Activated CD4-positive, alpha-beta T cell treated with anti-CD3 and anti-CD28 coated beads for 4 hours (primary cell): ENCODE results near the gene XIRP2.
"Not testable (repeated sequence)": the region's sequence is repeated elsewhere in the genome, so short reads cannot be mapped to it uniquely, and the experiment has no call there.

ENCODE experiments used
- DNase-seq, 2 donors: peaks; one replicate each; pipeline ENCODE4 v3.0.0-alpha.2; 2020

The XIRP2 gene

DNA sequence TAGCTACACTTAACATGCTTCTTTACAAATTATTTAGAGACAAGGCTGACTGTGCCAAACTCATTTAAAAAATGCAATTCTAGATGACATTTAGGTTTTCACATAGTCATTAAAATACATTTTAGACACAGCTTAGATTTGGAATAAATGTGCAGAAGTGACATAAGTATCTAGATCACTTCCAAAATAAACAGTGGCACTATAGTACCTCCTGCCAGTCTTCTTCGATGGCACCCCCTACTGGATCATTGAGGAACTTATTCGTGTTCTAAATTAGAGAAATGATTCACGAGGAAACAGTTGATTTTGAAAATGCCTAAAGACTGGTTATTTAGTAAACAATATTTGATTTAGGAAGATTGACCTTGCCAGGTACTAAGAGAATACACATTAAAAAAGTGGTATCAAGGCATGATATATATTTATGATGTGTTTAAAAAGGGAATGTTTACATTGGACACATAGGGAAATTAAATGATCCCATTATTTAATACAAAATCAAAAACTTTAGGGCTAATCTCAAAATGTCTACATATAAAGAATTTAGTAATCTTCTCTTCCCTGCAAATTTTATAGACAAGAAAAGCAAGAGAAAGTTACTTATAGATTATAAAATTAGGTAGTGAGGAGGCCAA is 323.9 kb downstream of the XIRP2 start:
- DNase-seq = peak in 1 of 2 donors; percentile 5

DNA sequence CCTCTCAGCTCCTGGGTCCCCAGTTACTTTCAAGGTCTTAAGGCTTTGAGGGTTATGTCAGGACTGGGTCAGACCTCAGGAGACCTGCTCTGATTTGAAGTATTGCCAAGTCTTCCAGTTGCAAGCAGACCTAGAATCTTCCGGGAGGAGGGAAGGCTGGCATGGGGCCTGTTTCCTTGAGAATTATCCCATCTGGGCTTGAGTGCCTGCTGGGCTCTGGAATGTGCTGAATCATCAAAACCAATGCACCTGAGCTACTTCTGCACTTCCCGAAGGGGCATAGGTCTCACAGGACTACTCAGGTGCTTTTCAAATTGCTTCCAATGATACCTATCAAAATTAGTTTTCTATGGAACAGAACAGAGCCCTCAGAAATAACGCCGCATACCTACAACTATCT is 327.3 kb downstream of the XIRP2 start:
- DNase-seq = no peak

DNA sequence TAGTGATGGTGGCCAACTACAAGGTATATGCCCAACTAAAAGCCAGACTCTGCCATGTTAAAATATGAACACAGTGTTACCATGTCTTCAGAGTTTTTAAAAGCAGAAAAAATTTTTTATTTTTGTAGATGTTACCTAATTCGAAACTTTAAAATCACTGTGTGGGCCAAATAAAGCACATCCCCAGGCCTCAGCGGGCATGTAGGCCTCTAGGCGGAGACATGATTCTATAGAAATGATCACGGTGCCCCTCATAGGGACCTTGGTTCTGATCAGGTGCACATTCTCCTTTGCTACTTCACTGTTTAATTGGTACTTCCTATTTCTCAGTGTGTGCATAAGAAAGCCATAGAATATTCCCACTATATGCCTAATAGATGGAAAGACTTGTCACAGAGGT is 349.2 kb downstream of the XIRP2 start:
- no peak for DNase-seq

DNA sequence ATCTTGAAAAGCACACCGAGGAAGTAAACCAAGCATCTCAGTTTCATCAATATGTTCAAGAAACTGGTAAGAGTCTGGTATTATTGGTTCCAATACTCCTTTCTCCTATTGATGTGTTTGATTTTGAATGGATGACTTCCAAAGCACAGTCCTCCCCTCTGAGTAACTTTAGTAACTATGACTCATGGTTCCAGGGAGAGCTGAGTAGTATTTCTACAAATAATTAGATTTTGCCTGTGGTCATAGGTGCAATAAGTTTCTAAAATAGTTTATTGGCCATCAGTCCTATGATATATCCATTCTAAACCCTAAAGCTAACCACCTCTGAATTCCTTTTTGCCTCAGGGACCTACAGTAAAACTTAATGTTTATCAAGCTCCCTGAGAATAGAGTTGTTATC is 352.4 kb downstream of the XIRP2 start:
- no peak for DNase-seq

DNA sequence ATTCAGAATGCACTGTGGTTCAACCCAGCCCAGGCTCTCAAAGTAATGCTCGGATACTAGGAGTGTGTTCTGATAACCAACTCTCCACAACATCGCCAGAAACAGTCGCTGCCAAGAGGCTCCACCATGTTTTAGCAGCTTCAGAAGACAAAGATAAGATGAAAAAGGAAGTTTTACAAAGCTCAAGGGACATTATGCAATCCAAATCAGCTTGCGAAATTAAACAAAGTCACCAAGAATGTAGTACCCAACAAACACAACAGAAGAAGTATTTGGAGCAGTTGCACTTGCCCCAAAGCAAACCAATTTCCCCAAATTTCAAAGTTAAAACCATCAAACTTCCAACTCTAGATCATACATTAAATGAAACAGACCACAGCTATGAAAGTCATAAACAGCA is 360.9 kb downstream of the XIRP2 start:
- no peak for DNase-seq

DNA sequence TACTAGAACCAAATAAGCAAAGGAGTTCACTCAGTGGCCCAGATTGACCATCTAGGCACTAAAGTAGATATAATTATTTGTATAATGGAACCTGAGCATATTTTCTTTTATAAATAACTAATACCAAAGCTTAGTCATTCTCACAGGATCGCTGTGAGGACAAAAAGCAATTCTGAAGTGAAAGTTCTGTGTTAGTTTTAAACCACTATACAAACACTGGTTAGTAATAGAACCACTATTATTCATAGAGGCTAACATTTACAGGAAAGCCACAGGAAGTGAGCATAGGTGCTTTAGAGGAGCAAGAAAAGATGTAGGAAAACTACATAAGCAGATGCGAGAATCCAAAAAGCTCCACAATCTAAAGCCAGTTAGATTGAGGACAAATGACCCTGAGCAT is 364.7 kb downstream of the XIRP2 start:
- DNase-seq = no peak

DNA sequence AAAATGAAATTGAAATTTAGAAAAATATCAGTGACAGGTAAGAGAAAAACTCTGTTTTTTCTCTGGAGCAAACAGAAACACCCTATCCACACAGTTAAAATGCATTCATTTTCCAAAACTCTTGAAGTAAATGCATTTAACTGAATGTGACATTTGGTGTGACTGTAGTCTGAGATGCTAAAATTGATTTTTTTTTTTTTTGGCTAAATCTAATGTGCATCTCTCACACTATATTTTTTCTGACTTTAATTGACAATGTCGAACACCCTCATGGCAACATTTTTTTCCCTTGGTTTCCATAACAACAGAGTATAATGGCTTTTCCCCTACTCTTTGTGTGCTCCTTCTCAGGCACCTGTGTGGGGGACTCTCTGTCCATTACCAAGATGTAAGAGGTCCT is 366.4 kb downstream of the XIRP2 start:
- no peak for DNase-seq

DNA sequence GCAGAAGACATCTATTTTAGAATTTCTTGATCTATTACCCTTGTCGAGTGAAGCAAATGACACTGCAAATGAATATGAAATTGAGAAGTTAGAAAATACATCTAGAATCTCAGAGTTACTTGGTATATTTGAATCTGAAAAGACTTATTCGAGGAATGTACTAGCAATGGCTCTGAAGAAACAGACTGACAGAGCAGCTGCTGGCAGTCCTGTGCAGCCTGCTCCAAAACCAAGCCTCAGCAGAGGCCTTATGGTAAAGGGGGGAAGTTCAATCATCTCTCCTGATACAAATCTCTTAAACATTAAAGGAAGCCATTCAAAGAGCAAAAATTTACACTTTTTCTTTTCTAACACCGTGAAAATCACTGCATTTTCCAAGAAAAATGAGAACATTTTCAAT is 370.4 kb downstream of the XIRP2 start:
- no peak for DNase-seq

DNA sequence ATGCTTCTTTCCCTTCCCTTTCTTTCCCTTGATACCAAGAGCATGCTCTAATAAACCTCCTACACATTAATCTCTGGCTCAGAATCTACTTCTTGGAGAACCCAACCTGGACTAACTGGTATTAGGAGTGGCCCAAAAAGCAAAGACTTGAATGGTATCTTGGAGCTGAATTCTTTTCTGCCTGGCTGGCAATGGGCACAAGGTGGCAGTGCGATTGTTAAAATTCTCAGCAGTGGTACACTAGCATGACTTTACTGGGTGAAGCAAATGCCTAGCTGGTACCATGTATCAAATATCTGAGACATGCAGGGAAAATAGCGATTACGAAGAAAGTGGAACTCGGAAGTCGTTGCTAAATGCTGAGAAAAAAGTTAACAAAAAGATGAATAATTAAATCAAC is 376.1 kb downstream of the XIRP2 start:
- no peak for DNase-seq

DNA sequence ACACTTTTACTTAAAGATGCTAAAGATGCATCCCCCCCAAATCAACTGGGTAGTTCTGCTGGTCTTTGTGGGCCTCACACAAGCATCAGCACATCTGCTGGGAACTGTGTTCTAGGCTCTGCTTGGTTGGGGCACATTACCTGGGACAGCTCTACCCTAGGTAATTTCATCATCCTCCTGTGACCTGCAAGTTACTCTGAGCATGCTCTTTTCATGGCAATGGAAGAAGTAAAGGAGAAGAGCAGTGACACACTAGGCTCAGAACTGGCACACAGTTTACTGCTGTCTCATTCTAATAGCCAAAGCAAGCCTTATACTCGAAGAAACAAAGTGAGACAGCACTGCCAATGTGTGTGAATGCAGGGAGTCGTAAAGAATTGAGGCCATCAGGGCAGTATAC is 376.7 kb downstream of the XIRP2 start:
- no peak for DNase-seq

DNA sequence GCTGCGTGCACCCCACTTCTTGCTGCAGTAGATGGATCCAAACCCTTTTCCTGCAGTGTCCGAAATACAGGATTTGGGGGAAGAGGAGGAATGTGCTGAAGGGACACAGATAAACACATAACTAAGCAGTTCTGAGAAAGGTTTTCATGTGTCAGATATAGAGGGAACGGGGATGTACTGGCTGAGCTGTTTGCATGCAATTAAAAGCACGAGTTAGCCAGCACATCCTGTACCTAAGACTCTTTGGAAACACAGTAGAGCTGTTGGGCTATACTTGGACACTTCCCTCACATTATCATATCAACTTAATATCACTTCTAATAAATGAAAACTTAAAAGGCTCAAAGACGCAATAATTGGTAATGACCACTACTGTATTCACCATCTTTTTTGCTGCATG is 377.4 kb downstream of the XIRP2 start:
- no peak for DNase-seq

DNA sequence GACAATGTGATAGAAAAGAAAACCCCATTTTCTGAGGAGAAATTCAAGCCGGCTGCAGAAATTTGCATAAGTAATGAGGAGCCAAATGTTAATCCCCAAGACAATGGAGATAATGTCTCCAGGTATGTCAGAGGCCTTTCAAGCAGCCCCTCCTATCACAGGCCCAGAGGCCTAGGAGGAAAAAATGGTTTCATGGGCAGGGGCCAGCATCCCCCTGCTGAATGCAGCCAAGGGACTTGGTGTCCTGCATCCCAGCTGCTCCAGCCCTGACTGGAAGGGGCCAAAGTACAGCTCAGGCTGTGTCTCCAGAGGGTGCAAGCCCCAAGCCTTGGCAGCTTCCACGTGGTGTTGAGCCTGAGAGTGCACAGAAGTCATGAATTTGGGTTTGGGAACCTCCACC is 380.0 kb downstream of the XIRP2 start:
- not testable (repeated sequence) for DNase-seq

DNA sequence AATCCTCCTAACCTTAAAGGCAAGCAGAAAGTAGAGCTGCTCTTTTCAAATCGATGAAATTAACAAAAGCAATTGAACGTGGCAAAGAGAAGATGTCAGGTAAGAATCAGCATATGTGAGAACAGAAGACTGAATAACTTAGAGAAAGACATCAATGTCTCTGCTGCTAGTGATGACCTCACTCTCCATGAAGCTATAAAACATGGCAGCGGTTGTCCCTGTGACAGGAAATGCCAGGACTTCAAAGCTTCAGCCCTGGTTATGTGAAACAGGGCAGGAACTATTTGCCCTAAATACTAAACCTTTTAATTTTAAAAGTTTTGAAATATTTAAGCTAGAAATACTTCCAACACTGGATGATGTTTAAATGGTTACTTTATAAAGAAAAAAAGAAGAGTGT is 383.7 kb downstream of the XIRP2 start:
- DNase-seq = no peak

DNA sequence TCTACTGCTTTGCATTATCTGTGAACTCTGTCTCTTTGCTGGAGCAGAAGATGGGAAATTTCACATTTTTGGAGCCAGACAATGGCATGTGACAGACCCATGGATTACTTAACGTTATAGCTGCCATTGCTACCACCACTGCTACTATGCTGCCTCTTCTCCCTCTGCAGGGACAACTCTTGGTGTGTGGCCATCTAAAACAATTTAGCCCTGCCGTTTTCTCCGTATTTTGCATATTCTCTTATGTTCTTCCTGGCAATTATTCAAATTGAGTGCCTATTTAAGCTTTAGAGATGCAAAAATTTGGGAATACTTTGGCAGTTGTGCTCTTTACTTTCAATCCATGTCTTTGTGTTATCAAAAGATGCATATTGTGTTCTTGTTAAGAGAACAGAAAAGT is 386.8 kb downstream of the XIRP2 start:
- no peak for DNase-seq

DNA sequence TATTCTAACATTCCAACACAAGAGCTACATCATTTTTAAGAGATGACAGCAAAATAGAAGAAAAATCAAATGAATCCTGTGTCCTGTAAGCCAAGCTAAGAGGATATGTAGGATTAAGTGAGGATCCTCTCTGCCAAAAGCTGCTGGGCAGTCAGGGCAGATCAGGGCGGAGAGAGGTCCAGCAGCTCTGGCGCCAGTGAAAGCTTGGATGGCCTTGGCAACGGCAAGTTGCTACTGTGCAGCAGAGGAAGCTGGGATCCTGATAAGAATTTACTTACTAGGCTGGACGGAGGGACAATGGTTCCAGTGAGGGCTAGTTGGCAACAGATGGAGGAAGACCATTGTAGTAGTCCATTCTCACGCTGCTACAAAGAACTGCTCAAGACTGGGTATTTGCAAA is 391.5 kb downstream of the XIRP2 start:
- DNase-seq = no peak

DNA sequence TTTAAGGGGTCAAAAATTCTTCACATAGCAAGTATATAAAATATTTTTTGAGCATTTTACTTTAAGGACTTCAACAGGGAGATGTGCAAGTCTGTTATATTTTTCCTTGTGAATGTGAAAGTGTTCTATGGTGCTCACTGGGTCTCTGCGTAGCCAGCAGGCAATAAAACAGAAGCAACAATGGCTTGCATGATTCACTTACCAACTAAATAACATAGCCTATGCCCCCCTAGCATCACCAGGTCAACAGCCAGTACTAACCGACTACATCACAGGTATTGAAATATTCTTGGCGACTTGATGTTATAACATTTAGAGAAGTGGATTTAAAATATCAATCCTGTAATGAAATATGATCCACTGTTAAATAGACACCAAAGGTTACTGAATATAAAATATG is 398.9 kb downstream of the XIRP2 start:
- DNase-seq = no peak

DNA sequence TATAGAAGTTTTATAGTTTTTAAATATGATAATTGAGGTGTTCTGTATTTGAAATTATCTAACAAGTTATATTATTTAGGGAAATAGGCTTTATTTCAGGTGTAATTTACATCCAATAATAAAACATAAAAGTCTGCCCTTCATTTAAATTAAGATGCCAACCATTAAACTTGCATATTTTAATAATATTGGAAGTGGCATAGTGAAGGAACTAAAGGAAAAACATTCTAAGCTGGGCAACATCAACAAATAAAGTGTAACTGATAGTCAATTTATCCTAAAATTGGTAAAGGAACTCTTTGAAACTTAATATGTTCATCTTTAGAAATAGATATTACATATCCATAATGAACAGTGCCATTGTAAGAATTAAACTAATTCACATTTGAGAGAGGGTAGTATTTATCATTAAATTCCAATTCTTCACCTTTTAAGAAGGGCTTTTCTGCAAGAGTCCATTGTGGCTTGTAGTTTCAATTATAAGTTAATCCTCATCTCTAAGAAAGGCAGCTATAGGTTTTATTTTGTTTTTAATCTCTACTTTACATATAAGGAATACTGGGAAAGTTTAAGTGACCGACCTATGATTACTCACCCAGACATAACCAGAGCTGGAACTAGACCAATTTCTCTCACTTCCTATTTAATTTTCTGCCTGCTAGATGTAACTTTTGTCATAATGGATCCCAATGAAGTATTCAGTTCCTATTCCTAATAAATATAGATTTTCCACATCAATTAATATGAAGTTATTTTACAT is 401.6 kb downstream of the XIRP2 start:
- DNase-seq = no peak

DNA sequence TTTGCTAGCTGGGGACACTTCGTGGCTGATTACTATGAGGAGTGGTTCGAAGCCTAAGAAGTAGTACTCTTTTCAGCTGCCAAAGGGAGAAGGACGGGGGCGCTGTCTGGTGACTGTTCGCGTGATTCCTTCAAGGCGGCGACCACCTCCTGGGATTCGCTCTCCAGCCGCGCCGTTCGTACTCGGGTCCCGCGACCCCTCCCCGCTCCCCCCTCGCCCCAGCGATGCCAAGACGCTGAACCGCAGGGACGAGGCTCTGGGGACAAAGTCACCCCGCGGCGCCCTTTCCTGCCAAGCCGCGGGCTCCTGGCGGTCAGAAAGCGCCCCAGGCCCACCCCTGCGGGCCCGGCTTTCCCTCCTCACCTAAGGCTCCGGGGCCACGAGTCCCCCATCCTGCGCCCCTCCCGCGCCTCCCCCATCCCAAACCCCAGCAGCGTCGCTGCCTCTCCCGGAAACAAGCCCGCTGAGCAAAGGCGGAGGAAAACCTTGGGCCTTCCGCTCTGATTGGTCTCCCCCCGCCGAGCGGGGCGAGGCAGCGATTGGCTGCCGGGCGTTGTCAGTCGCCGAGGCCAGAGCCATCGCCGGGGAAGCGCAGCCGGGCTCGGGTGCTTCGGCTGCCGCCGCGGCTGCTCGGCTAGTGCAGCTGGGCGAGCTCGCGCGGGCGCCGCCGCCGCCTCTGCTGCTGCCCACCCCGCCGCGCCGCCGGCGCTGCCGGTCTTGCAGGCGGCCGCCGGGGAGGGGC is 404.3 kb downstream of the XIRP2 start, which contains the start of gene B3GALT1:
TSS of gene B3GALT1 (plus strand) at position 572 of the 742 bp plus-strand sequence.
- DNase-seq = peak; percentile 4 to 14

DNA sequence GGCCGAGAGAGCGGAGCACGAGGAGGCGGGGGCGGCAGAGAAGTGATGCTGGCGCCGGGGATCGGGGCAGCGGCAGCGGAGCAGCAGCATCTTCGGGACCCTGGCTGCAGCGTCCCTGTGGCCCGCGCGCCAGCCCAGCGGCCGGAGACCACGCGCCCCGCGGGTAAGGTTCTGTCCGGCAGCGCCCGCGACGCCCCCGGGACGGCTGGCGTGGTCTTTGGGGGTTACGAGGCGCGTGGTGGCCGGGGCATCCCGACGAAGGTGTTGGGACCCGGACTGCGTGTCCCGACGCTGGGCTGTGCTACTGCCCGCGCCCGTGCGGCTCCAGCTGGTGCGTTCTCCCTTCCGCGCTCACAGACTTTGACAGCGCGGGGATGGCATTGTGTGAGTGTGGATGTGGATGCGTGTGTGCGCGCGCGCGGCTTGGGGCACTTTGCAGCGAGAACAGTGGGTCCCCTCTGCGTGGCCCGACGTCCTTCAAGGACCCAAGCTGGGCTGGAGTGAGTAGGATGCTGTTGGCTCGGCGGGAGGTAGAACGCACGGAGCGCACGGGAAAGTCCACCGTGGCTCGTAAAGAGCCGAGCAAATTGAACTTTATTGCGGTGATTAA is 405.0 kb downstream of the XIRP2 start:
- DNase-seq = no peak

DNA sequence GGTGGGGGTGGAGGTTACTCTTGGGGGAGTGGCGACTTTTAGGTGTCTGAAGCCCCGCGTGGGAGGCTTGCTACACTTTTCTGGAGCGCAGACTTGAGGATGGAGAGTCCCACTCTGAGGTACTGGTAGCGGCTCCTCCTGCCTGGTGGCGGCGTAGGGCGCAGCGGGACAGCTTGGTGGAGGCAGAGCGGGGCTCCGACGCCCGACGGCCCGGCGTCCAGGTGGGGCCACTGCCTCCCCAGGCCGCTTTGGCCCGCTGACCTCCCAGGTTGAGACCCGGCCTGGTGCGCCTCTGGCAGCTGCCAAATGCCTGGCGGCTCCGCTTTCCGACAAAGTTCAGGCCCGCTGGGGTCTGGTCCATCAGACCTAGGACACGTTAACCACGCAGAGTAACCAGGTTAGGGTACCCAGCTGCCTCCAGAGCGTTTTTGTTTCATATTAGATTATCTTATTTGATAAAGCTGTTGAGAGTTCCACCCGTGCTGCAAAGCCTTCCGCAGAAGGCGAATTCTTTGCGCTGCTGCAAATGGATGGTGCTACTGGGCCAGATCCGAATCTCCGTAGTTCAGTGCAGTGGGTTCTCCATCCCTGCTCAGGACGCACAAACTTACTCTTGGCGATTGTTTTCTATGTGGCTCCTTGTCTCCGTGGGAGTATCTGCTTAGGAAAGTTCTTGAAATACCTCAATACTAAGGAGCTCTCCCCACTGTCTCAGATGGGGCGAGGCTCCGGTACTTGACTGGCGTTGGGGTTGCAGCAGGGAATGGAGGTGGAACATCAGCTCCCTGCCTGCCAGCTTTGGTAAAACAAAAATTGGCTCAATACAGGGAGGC is 405.9 kb downstream of the XIRP2 start:
- no peak for DNase-seq

DNA sequence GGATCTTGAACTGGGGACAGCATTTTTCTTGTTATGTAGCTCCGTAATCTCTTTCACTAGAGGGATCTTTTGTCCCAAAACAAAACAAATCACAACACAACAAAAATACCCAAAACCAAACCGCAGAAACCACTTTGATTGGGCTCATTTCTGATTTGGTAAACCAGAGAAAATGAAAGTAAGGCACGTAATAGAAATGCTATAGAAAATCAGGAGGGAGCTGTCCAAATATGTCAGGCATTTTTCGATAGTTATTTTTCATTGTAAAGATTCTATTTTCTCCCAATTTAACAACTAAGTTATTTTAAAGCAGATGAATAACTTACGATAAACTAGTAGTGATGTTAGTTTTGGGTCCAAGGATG is 406.5 kb downstream of the XIRP2 start:
- DNase-seq = no peak

DNA sequence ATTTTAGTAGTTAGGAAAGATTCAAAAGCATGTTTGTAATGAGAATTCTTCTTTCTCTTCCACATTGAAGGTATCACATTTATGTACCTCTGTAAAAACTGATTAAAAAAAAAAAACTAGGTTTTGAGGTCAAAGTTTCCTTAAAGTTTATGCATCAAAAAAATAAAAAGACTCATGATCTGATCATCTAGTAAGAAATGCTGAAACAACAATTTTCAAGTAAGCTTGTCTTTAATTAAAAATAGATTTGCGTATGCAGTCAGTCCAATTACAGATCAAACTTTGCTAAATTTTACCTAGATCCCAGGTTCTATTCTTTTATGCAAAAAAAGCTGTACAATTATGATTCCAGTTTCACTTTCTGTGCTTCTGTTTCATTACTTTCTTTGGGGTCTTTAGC is 409.0 kb downstream of the XIRP2 start:
- DNase-seq = no peak

DNA sequence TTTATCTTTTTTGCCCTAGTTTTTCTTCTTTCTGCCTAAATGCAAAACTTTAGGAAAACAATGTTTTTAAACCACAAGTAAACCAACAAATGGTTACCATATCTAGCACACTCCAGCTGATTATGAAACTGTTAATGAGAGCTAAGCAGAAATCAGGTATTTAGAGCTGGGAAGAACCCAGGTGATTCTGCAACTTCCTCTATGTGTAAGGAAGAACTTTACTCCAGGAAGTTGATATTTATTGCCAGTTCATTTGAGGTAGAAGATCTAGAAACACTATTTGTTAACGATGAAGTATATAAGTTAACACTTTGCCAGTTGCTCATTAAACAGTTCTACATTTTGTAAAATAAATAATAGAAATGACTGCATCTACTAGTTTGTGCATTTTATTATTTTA is 409.7 kb downstream of the XIRP2 start:
- no peak for DNase-seq
